OCI-LY1 (cell line): ENCODE measurements around the gene NRCAM.

Experiments used
- H2AFZ ChIP-seq: fragments of 200-600 bp; sonication (generic), shearing (Covaris generic); 2 replicates; pipeline ENCODE4 v1.6.0; 2014; ENCODE audit warnings: antibody characterized with exemption, mild to moderate bottlenecking, low read length
- H3F3A ChIP-seq: fragments of 200-600 bp; sonication (generic), shearing (Covaris generic); 2 replicates; pipeline ENCODE4 v1.6.0; 2014; ENCODE audit warnings: mild to moderate bottlenecking, antibody characterized with exemption, low read length, moderate library complexity; ENCODE audit not compliant: insufficient read depth
- H3K27ac ChIP-seq: fragments of 200-600 bp; sonication (generic); 2 replicates; pipeline ENCODE4 v1.5.1; 2014; ENCODE audit warnings: low read length, mixed run types, mild to moderate bottlenecking, low read depth; ENCODE audit not compliant: poor library complexity, severe bottlenecking
- H3K27me3 ChIP-seq: fragments of 200-600 bp; sonication (generic); 2 replicates; pipeline ENCODE4 v1.6.0; 2014; ENCODE audit warnings: antibody characterized with exemption, mild to moderate bottlenecking, low read length, moderate library complexity; ENCODE audit not compliant: insufficient read depth
- H3K36me3 ChIP-seq: fragments of 200-600 bp; sonication (generic); 2 replicates; pipeline ENCODE4 v1.6.1; 2014; ENCODE audit warnings: mild to moderate bottlenecking, antibody characterized with exemption, low read length, moderate library complexity, mixed read lengths; ENCODE audit not compliant: insufficient read depth
- H3K4me1 ChIP-seq: fragments of 200-600 bp; sonication (generic); 2 replicates; pipeline ENCODE4 v1.5.1; 2014; ENCODE audit warnings: mild to moderate bottlenecking, low read length, moderate library complexity; ENCODE audit not compliant: insufficient read depth, severe bottlenecking
- H3K4me2 ChIP-seq: fragments of 200-600 bp; sonication (generic), shearing (Covaris generic); 2 replicates; pipeline ENCODE4 v1.6.1; 2014; ENCODE audit warnings: low read length
- H3K4me3 ChIP-seq: fragments of 200-600 bp; sonication (generic); 2 replicates; pipeline ENCODE4 v1.5.1; 2014; ENCODE audit warnings: low read length, low read depth, mild to moderate bottlenecking, mixed read lengths; ENCODE audit not compliant: poor library complexity, severe bottlenecking
- H3K79me2 ChIP-seq: fragments of 200-600 bp; shearing (Covaris generic); 2 replicates; pipeline ENCODE4 v1.6.1; 2016; ENCODE audit warnings: mixed run types, low read length, mixed read lengths; ENCODE audit not compliant: insufficient read depth
- H3K9ac ChIP-seq: fragments of 200-600 bp; sonication (generic), shearing (Covaris generic); 2 replicates; pipeline ENCODE4 v1.6.1; 2014; ENCODE audit warnings: mild to moderate bottlenecking, low read length, mixed read lengths
- H3K9me2 ChIP-seq: fragments of 200-600 bp; sonication (generic), shearing (Covaris generic); 2 replicates; pipeline ENCODE4 v1.6.1; 2014; ENCODE audit warnings: low read depth, mild to moderate bottlenecking, low read length, mixed read lengths
- H3K9me3 ChIP-seq: fragments of 200-600 bp; shearing (Covaris generic); 2 replicates; pipeline ENCODE4 v1.6.1; 2014; ENCODE audit warnings: low read length, mixed read lengths
- H4K20me1 ChIP-seq: fragments of 200-600 bp; sonication (generic), shearing (Covaris generic); 2 replicates; pipeline ENCODE4 v1.6.0; 2016; ENCODE audit warnings: mild to moderate bottlenecking, low read length; ENCODE audit not compliant: insufficient read depth
- EZH2 ChIP-seq: fragments of 200-600 bp; sonication (generic), shearing (Covaris generic); IDR thresholded peaks from 2 replicates; pipeline ENCODE4 v1.8.0; 2017; ENCODE audit warnings: borderline replicate concordance, mixed run types, mild to moderate bottlenecking, antibody characterized with exemption, low read length, moderate library complexity, mixed read lengths
- TF ChIP-seq, protein P1 (sequence below): fragments of 200-600 bp; sonication (generic), shearing (Covaris generic); IDR thresholded peaks from 2 replicates; pipeline ENCODE4 v1.5.1; 2017; ENCODE audit warnings: mild to moderate bottlenecking, antibody characterized with exemption, low read length, moderate library complexity, mixed read lengths

Gene NRCAM

DNA sequence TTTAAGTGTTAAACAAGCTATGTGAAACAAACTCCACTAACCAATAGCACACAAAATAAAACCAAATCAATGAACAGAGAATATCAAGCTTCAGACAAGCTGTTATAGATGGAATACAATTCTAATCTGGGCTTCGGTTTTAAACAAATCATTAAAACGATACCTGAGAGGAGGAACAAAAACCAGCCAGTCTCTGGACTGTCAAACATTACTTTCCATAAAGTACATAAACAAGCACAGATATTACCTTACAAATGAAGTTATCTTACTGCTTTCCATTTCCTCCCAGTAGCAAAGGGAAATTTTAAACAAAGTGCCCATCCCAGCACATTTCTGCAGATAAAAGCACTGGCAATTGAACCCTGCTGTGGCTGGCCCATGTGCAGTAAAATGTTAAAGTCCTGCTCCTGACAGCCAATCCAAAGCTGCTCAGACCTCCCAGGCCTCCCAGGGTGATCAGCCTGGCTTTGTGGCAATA, 128.0 kb downstream of the NRCAM start:
- Histone ChIP-seq H3K36me3 (no peaks in the 10 kb centered on the region), H3K9me2 (no peaks in the 10 kb centered on the region), H3K4me2 (no peak overlapping the region), H3K79me2 (no peaks in the 10 kb centered on the region), H4K20me1 (no peaks in the 10 kb centered on the region), H3K27ac (no peak overlapping the region), H3K9me3 (no peaks in the 10 kb centered on the region), H3F3A (no peaks in the 10 kb centered on the region), H3K4me3 (no peak overlapping the region), H3K27me3 (no peaks in the 10 kb centered on the region), H2AFZ (no peak overlapping the region), H3K9ac (no peak overlapping the region), H3K4me1 (no peaks in the 10 kb centered on the region)
- TF ChIP-seq, protein P1, sequence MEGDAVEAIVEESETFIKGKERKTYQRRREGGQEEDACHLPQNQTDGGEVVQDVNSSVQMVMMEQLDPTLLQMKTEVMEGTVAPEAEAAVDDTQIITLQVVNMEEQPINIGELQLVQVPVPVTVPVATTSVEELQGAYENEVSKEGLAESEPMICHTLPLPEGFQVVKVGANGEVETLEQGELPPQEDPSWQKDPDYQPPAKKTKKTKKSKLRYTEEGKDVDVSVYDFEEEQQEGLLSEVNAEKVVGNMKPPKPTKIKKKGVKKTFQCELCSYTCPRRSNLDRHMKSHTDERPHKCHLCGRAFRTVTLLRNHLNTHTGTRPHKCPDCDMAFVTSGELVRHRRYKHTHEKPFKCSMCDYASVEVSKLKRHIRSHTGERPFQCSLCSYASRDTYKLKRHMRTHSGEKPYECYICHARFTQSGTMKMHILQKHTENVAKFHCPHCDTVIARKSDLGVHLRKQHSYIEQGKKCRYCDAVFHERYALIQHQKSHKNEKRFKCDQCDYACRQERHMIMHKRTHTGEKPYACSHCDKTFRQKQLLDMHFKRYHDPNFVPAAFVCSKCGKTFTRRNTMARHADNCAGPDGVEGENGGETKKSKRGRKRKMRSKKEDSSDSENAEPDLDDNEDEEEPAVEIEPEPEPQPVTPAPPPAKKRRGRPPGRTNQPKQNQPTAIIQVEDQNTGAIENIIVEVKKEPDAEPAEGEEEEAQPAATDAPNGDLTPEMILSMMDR: no peak
- TF ChIP-seq EZH2: no peak

DNA sequence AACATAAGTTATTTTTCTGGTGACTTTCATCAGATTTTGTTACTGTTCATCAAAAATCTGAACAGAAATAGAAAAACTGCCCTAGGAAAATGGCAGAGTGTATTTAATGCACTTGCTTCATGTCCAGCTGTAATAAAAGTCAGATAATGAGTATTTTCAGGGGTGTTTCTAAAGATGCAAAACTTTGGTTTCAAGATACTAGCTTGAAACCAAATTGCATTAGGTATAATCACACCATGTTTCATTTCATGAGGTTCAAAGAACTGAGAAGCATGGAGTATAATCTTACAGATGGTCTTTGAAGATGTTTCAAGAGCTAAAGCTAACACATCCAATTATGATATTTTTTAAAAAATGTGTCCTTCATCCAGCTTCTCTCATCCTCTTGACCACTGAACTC, 128.9 kb downstream of the NRCAM start:
- H4K20me1 ChIP-seq: no peaks in the 10 kb centered on the region
- no peaks in the 10 kb centered on the region for H3F3A ChIP-seq
- no peak overlapping the region for H3K4me3 ChIP-seq
- no peak overlapping the region for H3K9ac ChIP-seq
- no peaks in the 10 kb centered on the region for H3K79me2 ChIP-seq
- H3K27ac ChIP-seq: no peak overlapping the region
- no peak overlapping the region for H3K4me2 ChIP-seq
- H3K9me2 ChIP-seq: no peaks in the 10 kb centered on the region
- H3K36me3 ChIP-seq: no peaks in the 10 kb centered on the region
- H2AFZ ChIP-seq: no peak overlapping the region
- no peaks in the 10 kb centered on the region for H3K4me1 ChIP-seq
- H3K27me3 ChIP-seq: no peaks in the 10 kb centered on the region
- H3K9me3 ChIP-seq: no peaks in the 10 kb centered on the region
- TF ChIP-seq, protein P1: no peak
- no peak for TF ChIP-seq EZH2

DNA sequence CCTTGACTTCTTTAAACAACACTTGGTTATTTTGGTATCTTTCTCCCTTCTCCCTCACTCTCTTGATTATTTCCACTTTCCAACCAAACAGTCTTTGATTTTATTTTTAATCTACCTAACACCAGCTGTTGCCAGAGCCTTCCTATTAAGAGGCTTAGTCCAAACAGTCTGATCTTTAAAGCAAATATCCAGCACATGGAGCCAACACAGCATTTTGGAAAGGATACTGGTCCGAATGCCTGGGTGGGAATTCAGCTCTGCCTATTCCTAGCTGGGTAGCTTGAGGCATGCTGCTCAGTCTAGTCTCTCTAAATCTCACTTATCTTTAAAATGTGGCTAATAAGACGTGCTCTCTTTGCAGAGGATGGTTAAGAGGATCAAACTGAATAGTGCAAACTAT, 129.3 kb downstream of the NRCAM start:
- Histone ChIP-seq H3K9me2 (no peaks in the 10 kb centered on the region), H3K4me2 (no peak overlapping the region), H3K9ac (no peak overlapping the region), H3K27ac (no peak overlapping the region), H3K4me1 (no peaks in the 10 kb centered on the region), H3K9me3 (no peaks in the 10 kb centered on the region), H3K4me3 (no peak overlapping the region), H3K27me3 (no peaks in the 10 kb centered on the region), H3K36me3 (no peaks in the 10 kb centered on the region), H2AFZ (no peak overlapping the region), H3F3A (no peaks in the 10 kb centered on the region), H4K20me1 (no peaks in the 10 kb centered on the region), H3K79me2 (no peaks in the 10 kb centered on the region)
- TF ChIP-seq, protein P1: no peak
- TF ChIP-seq EZH2: no peak
